Esophagus squamous epithelium (tissue), 5 donors: ENCODE data around the gene F12. TPM values are rescaled to one million over a fixed set of nuclear protein-coding genes. Genes with fewer than 3 reads are reported as not detected.

Experiments used
- DNase-seq: peaks from one replicate; lab custom pipeline; 2025; lab: John Stamatoyannopoulos, UW
- H3K27ac ChIP-seq, 4 donors: fragments of 200-600 bp; sonication (generic); one replicate each; pipeline ENCODE4 v1.5.1; 2016 to 2019; ENCODE audit warnings: mild to moderate bottlenecking in 1 of 4
- H3K27me3 ChIP-seq, 4 donors: fragments of 200-600 bp; sonication (generic); 1 replicate in 3 of 4; 2 replicates in 1 of 4; pipeline versions ENCODE4 v1.5.1 to v1.6.0; 2017 to 2021; ENCODE audit warnings: antibody characterized with exemption in 1 of 4
- H3K36me3 ChIP-seq, 3 donors: fragments of 200-600 bp; sonication (generic); one replicate each; pipeline ENCODE4 v1.5.1; 2016 to 2019
- H3K4me1 ChIP-seq, 3 donors: fragments of 200-600 bp; sonication (generic); one replicate each; pipeline ENCODE4 v1.5.1; 2017 to 2019
- H3K4me3 ChIP-seq, 4 donors: fragments of 200-600 bp; sonication (generic); 1 replicate in 3 of 4; 2 replicates in 1 of 4; pipeline ENCODE4 v1.5.1; 2016 to 2019; ENCODE audit warnings: mild to moderate bottlenecking in 2 of 4, moderate library complexity in 1 of 4
- H3K9me3 ChIP-seq, 3 donors: fragments of 200-600 bp; sonication (generic); one replicate each; pipeline ENCODE4 v1.5.1; 2016 to 2019
- CTCF ChIP-seq, 6 experiments: fragments of 450-650 bp in 4 of 6; fragments of 200-600 bp in 2 of 6; sonication (generic) in 2 of 6; IDR thresholded peaks; one replicate each; pipeline ENCODE4 v1.5.1; 2016 to 2019; ENCODE audit warnings: antibody characterized with exemption in 6 of 6, mild to moderate bottlenecking in 4 of 6, moderate library complexity in 4 of 6
- POLR2A ChIP-seq, 4 donors: fragments of 450-650 bp; IDR thresholded peaks; one replicate each; pipeline ENCODE4 v1.6.1; 2017; ENCODE audit warnings: antibody characterized with exemption in 4 of 4, mild to moderate bottlenecking in 4 of 4, moderate library complexity in 3 of 4
- WGBS, 2 donors: methylation state at CpG; one replicate each; pipeline ENCODE4 v1.1.5; 2018; 5-methylcytosine and 5-hydroxymethylcytosine counted together
- intact Hi-C: fragments of 100-400 bp; cut with DNase I; formaldehyde crosslinking; loops from one replicate; pipeline ENCODE4 v1.15.0; 2022
- total RNA-seq, 4 donors: library from RNA; depleted of rRNA; stranded (reverse); fragments of >200 nt; gene quantifications; one replicate each; pipeline ENCODE4 v1.1.0, GENCODE V29; 2016
- donor health status: DM: yes; HTN: yes; CAD: no.

F12 gene
- total RNA-seq, 4 donors from 2014 or later: 10.7 to 25.4 (median 19.6) TPM

- Histone ChIP-seq H3K27ac (no peak overlapping the region), H3K36me3 (no peaks in the 10 kb centered on the region), H3K4me1 (peaks cover 24 to 30% (median 26%) of the 10 kb centered on the region in 3 donors), H3K27me3 (peaks cover 0 to 26% (median 0%) of the 10 kb centered on the region in 4 donors), H3K4me3 (no peak overlapping the region), H3K9me3 (no peaks in the 10 kb centered on the region)
- intact Hi-C loops: loop anchor here (5.0 to 10.0 kb wide), 2 partner anchors 78 to 109 kb away; partner anchors contain the start of gene MXD3
- WGBS, 2 donors: 62 to 82% methylated on average over 1 of the region's 1 CpG
- TF ChIP-seq CTCF (IDR thresholded peaks at IDR 0.05): no peak
- TF ChIP-seq POLR2A (IDR thresholded peaks at IDR 0.05): no peak
- DNase-seq: no peak
These were observed 16.1 kb downstream of the F12 start for GRCh38 chr5:177393206-177393765.

- Histone ChIP-seq H3K9me3 (no peaks in the 10 kb centered on the region), H3K4me1 (peaks cover 30 to 35% (median 31%) of the 10 kb centered on the region in 3 donors), H3K27me3 (peaks cover 0 to 26% (median 0%) of the 10 kb centered on the region in 4 donors), H3K27ac (no peak overlapping the region), H3K4me3 (no peak overlapping the region), H3K36me3 (no peaks in the 10 kb centered on the region)
- 70 to 75% methylated on average over 2 to 5 of the region's 5 CpGs for WGBS, 2 donors
- TF ChIP-seq CTCF (IDR thresholded peaks at IDR 0.05) (no peak), POLR2A (IDR thresholded peaks at IDR 0.05) (no peak)
- intact Hi-C loops: loop anchor here (5.0 to 10.0 kb wide), 2 partner anchors 78 to 110 kb away; partner anchors contain the start of gene MXD3
- no peak for DNase-seq
These were observed 16.6 kb downstream of the F12 start for GRCh38 chr5:177392765-177393164.

DNA sequence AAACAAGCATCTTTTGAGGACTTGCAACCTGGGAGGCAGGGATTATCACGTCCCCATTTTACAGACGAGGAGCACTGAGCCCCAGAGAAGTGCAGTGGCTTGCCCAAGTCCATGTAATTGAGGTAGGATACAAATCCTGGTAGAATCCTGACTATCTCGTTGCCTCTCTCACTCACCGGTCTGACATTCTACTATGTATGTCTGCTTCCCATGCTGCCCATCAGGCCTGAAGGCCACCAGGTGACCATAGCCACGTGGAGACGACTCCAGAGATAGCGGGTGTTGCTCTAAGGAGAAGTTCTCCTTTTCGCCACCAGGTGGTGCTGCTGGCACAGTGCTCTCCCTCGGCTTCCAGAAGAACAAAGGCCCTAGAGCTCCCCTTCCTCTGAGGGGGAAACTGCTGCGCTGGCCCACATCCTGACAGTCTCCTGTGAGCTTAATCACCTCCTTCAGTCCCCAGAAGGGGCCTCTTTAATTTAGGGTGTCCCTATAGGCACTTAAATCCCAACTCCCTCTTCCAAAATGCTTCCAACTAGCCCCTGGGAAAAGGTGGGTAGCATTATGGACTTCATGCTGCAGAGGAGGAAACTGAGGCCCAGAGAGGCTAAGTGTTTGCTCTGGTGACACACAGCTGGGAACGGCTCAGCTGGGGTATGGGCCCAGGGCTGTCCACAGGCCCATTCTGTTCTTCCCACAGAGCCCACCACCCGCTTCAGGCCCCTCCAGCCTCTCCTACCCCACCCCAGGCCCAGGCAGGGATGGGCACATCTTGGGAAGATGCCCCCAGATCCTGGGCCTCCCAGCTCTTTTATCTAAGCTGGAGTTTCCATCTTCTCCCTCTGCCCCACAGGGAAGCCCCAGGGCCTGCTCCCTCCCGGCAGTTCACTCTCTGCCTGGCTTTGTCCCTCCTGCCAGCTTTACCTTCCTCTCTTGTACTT is 18.7 kb downstream of the F12 start:
- no peaks in the 10 kb centered on the region for H3K36me3 ChIP-seq
- no peaks in the 10 kb centered on the region for H3K9me3 ChIP-seq
- intact Hi-C loops: loop anchor here (5.0 to 10.0 kb wide), 2 partner anchors 76 to 112 kb away; partner anchors contain the start of gene MXD3
- TF ChIP-seq POLR2A (IDR thresholded peaks at IDR 0.05) (no peak), CTCF (IDR thresholded peaks at IDR 0.05) (peak; percentile 98 to 100 (median 99))
- H3K27me3 ChIP-seq: peaks cover 0 to 7% (median 0%) of the 10 kb centered on the region in 4 donors
- H3K4me1 ChIP-seq: peaks cover 32 to 57% (median 47%) of the 10 kb centered on the region in 3 donors
- peak overlapping the region; percentile 77 to 89 (median 84) for H3K27ac ChIP-seq
- 16 to 20% methylated on average over 8 to 11 of the region's 13 CpGs for WGBS, 2 donors
- H3K4me3 ChIP-seq: peak overlapping the region in 1 of 4 donors; percentile 40
- no peak for DNase-seq

GRCh38 chr5:177389241-177390169 is 19.9 kb downstream of the F12 start:
- TF ChIP-seq CTCF (IDR thresholded peaks at IDR 0.05) (no peak), POLR2A (IDR thresholded peaks at IDR 0.05) (no peak)
- Histone ChIP-seq H3K9me3 (no peaks in the 10 kb centered on the region), H3K27me3 (peaks cover 0 to 7% (median 0%) of the 10 kb centered on the region in 4 donors), H3K4me3 (peak overlapping the region in 3 of 4 donors; percentile 1 to 40 (median 14)), H3K4me1 (peaks cover 32 to 65% (median 47%) of the 10 kb centered on the region in 3 donors), H3K36me3 (no peaks in the 10 kb centered on the region), H3K27ac (peak overlapping the region; percentile 77 to 89 (median 84))
- WGBS, 2 donors: 14 to 16% methylated on average over 13 to 16 of the region's 21 CpGs
- no peak for DNase-seq
- intact Hi-C loops: loop anchor here (5.0 to 10.0 kb wide), 2 partner anchors 75 to 113 kb away; partner anchors contain the start of gene MXD3
